NCI-H146 treated with DMSO at 0.1 percent for 48 hours (cell line): ENCODE measurements around the gene TBX18.

Experiments used
- DNase-seq: peaks from one replicate; lab custom pipeline; 2025; ENCODE audit not compliant: unreplicated experiment; lab: John Stamatoyannopoulos, UW

Gene TBX18

DNA sequence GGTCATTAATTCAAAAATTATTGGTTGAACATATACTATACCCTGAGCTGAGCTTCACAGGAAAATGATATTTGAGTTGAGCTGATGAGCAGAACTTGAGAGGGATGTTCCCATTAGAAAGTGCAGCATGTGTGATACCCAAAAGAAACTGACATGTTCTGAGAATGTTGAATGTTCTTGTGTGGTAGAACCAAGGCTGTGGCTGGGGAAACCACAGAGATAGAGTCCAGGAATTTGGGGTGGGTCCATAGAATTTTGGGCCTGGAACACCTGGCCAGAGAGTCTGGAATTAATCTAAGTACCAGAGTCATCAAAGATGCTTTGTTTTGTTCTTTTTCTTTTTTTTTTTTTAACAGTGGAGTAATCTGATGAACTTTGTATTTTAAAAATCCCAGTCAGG lies 88.7 kb downstream of the TBX18 start:
- no peak for DNase-seq

DNA sequence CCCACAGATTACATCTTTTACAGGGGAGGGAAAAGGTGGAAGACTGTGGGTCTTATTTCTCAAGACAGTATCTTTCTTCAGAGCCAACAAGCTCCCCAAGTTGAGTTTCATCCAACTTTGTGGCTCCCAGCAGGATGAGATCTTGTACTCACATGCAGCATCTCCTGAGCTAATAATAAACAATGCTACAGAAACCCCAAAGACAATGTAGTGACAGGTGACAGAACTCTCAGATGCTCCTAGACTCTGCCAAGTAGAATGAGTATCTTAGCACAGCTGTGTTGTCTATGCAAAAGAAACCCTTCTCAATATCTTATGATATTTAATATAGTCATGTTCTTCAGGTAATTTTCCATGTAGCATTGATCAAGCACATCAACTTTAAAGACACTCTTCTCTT lies 90.0 kb downstream of the TBX18 start:
- DNase-seq, result no peak

DNA sequence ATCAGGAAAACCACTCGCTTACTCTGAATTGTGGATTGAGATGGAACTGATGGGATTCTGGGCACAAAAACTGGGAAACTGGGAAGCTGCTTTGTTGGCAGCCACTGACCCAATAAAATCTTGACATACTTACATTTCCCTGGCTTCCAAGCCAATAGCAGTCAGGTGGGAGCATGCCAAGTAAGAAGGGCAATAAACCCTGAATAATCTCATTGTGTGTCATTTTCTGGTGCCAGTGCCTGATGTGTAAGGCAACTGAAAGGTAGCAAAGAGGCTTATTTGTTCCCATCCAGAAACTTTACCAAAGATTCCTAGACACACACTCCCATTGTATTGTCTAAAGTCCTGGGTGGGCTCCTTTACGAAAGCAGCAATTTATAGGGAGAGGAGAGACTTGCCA lies 93.2 kb downstream of the TBX18 start:
- no peak for DNase-seq

DNA sequence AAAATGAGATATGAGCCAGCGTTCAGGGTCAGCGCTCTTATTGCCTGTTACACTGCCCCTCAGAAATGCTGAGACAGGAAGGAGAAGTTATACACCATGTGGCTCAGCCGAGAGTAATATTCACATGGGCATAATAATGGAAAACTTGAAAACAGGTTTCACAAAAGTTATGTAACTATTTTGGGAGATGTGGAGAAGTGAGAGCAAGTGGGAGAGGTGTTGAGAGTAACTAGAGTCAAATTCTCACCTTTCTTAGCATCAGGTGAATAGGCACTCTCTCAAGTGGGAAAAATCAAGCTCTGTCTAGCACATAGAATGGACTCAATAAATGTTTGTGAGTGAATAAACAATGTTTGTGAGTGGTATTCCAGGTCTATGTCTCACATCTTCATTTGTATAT lies 94.5 kb downstream of the TBX18 start:
- no peak for DNase-seq

DNA sequence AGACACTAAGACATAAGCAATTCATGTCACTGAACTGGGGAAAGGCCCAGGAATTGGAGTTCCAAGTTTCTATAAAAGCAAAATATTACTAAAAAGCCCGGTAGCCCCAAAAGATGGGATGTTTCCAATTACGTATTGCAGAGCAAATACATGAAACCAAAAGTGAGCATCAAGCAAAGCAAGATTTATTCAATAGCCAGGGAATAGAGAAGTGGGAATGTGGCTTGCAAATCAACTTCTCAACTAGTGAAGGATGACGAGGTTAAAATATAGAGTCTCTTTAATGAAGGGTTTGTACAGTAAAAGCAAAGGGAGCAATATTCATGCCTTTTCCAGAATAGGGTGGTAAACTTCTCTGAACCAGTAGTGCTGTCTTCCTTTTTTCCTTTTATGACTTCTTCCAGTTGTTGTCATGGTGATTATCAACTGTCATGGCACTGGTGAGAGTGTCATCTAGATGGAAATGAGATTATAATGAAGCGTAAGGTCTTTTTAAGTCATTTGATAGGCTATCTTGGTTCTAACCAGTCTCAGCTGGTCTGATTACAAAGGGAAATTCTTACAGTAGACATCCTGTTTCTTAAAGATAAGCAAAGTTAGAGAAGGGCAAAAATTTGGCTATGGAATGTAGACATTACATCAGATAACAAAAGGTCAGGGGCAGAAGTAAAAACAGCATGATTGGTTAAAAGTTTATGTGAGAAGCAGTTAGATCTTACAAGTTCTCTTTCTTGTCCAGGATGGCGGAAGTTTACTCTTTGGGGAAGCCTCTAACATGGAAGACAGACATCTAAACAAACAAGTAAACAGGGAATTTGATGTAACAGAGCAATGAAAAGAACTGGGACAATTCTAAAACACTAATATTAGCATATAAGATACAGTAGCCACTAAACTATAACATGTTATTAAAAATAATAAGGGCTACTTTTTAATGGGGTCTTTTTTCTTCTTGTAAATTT lies 96.9 kb downstream of the TBX18 start:
- no peak for DNase-seq

DNA sequence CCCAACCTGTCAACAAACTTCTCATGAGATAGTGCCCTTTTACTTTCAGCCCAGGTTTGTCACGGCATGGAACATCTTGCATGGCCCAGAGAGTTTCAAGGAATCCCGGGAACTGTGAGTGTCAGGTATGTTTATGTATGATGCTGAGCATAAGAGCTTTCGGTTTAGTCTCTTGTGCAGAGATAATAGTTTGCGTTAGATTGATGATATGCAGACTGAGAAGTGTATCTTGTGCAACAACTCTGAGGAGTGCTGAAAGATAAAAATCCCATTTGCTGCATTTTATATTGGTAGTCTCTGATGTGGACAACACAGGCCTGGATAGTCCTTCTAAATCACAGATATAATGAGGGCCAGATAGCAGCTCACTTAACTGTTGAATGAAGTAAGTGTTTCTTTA lies 99.0 kb downstream of the TBX18 start:
- DNase-seq, result no peak

DNA sequence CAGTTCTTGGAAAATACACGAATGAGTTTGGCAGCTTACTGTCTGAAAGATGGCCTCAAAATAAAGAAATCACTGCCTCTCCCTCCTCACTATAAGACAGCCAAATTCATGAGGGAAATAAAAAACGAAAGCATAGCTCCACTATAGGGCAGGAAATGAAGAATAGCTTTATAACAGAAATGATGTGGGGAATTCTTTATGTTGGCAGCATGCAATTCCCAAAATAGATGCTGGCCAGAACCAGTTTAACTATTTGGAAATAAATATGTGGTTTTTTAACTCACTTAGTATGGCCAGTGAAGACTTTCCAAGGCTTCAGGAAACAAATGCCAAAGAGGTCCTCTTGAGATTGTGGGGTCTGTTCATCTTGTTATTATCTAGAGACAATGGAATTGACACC lies 100.5 kb downstream of the TBX18 start:
- no peak for DNase-seq

DNA sequence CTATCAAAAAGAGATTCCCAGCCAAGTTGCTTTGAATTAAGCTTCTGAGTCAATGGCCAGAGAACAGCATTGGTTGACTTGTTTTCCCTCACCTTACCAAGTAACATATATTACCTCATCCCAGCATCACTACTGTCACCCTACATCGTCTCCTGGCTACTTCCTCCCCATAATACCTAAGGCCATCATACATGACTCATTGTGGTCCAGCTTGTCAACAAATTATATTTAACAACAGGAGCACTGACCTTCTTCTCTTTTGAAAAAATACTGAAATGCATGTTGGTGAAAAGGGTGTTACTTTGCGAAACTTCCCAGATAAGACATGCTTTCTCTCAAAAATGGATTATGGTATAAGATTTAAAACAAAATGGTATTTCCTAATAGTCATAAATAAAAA lies 106.9 kb downstream of the TBX18 start:
- no peak for DNase-seq

DNA sequence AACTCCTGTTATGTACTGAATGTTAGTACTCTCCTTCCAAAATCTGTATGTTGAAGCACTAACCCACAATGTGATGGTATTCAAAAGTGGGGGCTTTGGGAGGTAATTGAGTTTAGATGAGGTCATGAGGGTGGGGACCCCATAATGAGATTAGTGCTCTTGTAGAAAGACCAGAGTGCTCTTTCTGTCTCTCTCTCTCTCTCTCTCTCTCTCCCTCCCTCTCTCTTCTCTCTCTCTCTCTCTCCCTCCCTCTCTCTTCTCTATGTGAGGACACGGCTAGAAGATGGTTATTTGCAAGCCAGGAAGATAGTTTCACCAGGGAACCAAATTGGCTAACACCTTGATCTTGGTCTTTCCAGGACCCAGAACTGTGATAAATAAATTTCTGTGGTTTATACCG lies 107.4 kb downstream of the TBX18 start:
- DNase-seq, result no peak

DNA sequence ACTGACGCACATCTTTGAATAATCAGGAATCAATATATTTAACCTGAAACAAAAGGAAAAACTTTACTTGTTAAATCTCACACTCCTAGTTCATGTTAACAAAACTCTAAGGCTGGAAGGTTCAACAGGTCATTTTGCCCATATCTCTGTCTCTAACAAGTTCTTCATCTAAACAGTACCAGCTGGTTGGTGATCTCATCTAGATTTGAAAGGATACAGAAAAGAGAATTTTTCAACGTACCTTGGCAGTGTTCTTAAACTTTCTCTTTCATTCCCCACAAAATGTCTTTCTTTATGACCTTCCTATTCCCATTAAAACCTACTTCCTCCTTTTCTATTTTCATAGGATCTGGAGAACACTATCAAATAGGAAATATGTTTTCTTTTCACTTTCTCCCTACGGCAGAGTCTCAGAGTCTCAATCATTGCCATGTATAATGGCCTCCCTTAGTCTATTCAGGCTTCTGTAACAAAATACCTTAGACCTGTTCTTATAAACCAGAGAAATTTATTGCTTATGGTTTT lies 111.3 kb downstream of the TBX18 start:
- no peak for DNase-seq

DNA sequence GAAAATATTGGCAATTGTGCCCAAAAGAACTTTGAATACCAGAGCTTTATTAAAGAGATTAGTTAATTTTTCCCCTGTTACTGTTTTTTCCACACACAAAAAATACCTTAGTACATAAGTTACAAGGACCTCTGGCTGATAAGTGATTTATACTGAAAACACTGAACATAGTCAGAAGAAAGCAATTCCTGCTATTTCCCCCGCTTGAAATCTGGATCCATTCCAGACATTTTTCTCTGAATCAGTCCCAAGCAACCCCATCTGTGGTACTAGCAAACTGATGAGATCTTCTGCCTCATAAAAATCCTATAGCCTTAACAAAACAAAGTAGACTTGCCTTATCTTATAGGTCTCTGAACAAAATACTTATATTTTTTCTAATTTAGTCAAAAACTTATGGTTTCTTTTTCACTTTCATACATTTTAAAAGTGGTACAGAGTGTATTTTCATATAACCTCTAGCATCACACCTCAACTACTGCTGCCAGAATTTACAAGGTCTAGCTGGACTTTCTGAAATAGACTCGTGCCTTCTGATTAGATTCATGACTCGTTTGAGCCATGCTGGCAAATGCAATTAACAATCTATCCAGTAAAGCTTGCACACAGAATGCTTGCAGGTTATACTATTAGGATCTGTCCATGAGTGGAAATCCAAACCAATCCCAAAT lies 111.9 kb downstream of the TBX18 start:
- no peak for DNase-seq

DNA sequence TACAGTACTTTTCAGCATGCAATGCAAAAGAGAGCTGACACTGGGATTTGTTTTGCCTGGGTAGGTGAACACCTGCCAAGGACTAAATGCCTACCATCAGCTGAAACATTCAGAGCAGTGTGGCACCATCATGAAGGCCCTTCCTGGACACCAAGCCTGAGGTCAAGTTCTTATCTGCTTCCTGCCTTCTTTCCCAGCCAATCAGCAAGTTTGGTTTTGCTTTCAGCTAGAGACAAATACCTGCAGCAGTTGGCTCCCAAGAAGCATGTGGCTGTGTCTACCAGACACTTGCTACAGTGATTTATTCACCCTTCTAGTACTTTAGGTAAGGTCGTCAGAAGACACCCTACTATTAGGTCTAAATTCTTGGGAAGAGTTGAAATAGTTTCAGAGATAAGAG lies 112.8 kb downstream of the TBX18 start:
- DNase-seq, result no peak

DNA sequence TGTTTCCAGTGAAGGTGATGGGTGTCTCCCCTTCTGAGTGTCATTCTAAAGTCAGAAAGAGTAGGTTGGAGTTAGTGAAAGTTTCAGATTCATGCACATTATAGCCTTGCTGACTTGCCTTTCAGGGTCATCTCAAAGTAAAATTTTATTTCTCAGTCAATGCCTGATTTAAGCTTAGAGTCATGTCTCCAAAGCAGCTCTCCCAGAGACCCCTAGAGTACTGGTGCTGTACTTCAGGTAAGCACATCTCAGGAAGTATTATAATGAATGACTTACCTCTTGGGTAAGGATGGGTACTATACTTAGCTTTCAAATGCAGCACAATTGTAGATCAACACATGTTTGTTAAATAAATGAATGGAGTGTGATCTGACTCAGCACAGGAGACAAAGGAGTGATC lies 116.0 kb downstream of the TBX18 start:
- DNase-seq, result no peak

DNA sequence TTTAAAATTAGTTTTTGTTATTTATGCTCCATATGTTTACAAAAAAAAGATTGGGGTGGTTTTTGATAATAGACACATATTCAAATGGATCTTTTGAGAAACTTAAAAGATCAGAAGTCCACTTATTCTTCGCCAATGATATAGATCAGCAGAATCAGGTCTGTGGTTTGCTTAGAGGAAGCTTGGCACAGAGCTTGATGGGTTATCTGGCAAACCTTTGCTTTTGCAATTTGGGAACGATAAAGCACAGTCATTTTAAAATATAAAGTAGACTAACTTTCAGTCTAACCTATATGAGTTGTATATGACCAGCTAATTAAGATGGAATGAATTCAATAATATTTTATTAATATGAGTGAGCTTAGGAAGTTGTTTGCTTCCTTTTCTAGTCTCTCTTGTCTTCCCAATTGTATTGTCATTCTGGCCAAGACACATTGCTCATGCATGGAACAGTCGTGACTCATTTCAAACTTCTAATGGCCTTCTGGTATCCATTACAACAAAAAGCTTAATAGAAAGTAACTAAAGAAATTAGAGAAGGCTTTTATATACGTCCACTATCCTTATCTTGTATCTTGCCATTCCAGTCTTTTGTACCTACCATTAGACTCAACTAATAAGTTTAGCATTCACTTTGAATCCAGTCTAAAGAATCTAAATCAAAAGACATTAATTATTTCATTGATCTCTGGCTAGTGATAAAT lies 118.7 kb downstream of the TBX18 start:
- DNase-seq, result no peak

DNA sequence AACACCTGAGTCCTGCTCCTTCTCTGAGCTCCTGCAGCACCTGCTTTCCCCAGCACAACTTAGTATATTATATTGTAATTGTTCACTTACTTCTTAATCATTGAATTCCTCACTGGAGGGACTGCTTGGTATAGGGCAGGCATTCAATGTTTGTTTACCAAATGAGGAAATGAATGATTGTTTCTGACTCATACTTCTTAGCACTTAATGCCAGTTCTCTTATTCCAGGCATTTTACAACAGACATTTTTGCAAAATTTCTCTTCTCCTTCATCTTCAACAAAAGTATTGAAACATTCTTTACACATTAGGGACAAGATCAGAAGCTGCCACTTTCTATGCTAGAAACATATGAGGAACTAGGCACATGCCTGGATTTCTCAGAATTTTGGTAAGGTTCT lies 119.4 kb downstream of the TBX18 start:
- no peak for DNase-seq

DNA sequence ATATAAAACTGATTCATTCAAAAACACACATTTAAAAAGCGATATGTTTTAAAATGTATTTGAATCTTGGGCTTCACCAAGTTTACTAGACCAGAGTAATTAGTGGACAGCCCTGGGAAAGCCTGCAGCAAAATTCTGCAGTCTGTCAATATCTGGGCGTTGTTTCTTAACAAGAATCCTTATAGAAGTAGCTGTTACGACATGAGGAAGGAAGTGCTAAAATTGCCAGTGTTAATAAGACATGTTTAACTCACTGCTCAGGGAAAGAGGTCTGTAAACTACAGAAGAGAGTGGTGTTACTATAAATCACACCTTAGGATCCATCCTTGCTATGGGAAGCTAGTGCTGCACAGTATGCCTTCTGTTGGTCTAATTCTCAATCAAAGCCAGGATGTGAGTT lies 120.6 kb downstream of the TBX18 start:
- no peak for DNase-seq

DNA sequence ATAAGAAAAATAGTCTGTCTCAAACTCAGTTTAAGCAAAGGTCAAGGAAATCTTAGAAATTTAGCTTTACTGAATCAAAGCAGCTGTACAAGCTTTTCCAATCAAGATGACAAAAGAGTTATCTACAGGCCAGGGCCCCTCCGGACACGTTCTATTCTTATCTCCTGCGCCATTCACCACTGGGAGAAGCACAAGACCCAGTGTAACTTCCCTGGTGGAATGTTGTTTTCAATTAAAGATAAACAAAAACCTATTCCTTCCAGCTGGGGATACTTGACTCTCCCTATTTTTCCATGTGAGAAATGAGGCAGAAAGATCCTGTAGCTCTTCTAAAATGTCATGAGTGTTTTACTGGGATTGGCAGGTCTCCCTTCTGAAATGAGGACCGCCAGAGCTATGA lies 123.3 kb downstream of the TBX18 start:
- DNase-seq, result no peak

DNA sequence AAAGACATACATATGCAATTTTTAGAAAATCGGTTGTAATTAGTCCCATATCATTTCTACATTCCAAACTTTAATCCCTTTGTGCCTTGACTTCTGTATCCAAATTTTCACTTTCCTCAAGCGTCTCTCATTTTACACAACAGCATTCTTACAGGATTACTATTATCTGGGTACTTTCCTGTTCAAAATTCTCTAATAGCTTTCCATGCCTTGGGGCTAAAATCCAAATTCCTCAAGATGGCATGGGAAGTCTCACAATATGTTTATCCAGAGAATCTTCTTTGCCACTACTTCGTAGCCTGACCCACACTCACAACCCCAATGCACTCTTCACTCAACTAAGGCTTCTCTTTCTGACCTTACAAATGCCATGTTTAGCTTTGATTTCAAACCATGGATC lies 125.0 kb downstream of the TBX18 start:
- DNase-seq, result no peak

DNA sequence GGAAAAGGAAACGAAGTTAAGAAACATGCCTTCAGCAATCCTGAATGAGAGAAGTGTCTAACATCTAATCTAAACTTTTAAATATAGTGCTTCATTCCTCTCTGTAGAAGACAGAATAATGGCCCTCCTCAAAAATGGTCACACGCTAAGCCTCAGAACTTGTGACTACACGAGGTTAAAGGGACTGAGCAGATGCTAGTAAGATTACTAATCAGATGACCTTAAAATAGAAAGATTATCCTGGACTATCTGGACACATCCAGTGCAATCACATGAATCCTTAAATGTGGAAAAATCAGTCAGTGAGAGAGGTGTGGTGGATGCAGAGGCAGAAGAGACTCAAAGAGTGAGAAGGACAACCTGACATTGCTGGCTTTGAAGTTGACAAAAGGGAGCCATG lies 126.1 kb downstream of the TBX18 start:
- no peak for DNase-seq
